GM12878 (cell line): ENCODE results near the gene GALK2. TPM values are rescaled to one million over a fixed set of nuclear protein-coding genes. Genes with fewer than 3 reads are reported as not detected.

Source experiments
- ATF7 ChIP-seq: fragments of 450-650 bp; IDR thresholded peaks from 2 replicates; pipeline ENCODE4 v1.6.1; 2016; ENCODE audit warnings: low read depth, mild to moderate bottlenecking
- CHD4 ChIP-seq: fragments of 200-600 bp; sonication (generic); IDR thresholded peaks from 2 replicates; pipeline ENCODE4 v1.6.1; 2016; ENCODE audit warnings: mild to moderate bottlenecking
- ETV6 ChIP-seq, 2 experiments: fragments of 450-650 bp in 1 of 2; IDR thresholded peaks in 1 of 2; conservative IDR thresholded peaks in 1 of 2; 2 replicates each; pipeline ENCODE4 v1.6.1; 2014; ENCODE audit warnings: antibody characterized with exemption in 1 of 2, borderline replicate concordance in 1 of 2, low read depth in 1 of 2, mild to moderate bottlenecking in 1 of 2, moderate library complexity in 1 of 2
- GABPA ChIP-seq: IDR thresholded peaks from 2 replicates; pipeline ENCODE4 v1.6.1; 2014; ENCODE audit warnings: antibody characterized with exemption, low read depth, mild to moderate bottlenecking, inconsistent platforms
- MYB ChIP-seq: fragments of 150-350 bp; IDR thresholded peaks from 2 replicates; pipeline ENCODE4 v1.6.1; 2014; ENCODE audit warnings: mild to moderate bottlenecking, low read depth, low read length, borderline replicate concordance
- NBN ChIP-seq: fragments of 450-650 bp; IDR thresholded peaks from 2 replicates; pipeline ENCODE4 v1.6.1; 2016
- POLR2AphosphoS2 ChIP-seq: IDR thresholded peaks from 2 replicates; pipeline ENCODE4 v1.6.1; 2011; ENCODE audit warnings: low read depth, mild to moderate bottlenecking, low read length, improper control_type of control experiment, moderate library complexity
- RB1 ChIP-seq: fragments of 450-650 bp; formaldehyde crosslinking; IDR thresholded peaks from 2 replicates; pipeline ENCODE4 v1.6.1; 2017; ENCODE audit warnings: mild to moderate bottlenecking, borderline replicate concordance
- RCOR1 ChIP-seq: conservative IDR thresholded peaks from 2 replicates; pipeline ENCODE4 v1.6.1; 2012; ENCODE audit warnings: low read depth, low read length, improper control_type of control experiment
- RUNX3 ChIP-seq: IDR thresholded peaks from 2 replicates; pipeline ENCODE4 v1.6.1; 2012; ENCODE audit warnings: low read length, inconsistent platforms
- SPI1 ChIP-seq: IDR thresholded peaks from 2 replicates; pipeline ENCODE4 v1.6.1; 2011; ENCODE audit warnings: low read depth, mild to moderate bottlenecking, low read length, moderate library complexity, borderline replicate concordance; ENCODE audit not compliant: insufficient read depth
- SREBF1 ChIP-seq: IDR thresholded peaks from 2 replicates; pipeline ENCODE4 v1.6.1; 2012; ENCODE audit warnings: mild to moderate bottlenecking, low read length
- SREBF2 ChIP-seq: IDR thresholded peaks from 2 replicates; pipeline ENCODE4 v1.6.1; 2012; ENCODE audit warnings: mild to moderate bottlenecking, low read length
- YBX1 ChIP-seq: fragments of 450-650 bp; IDR thresholded peaks from 2 replicates; pipeline ENCODE4 v1.6.1; 2016; ENCODE audit warnings: antibody characterized with exemption
- polyA plus RNA-seq, 11 experiments: library from polyadenylated mRNA; depleted of rRNA in 4 of 11; unstranded in 6 of 11; stranded (reverse) in 5 of 11; fragments of >200 nt; fragmentation: Nextera tagmentation in 4 of 11; fragmentation: Illumina TruSeq in 1 of 11; extraction: Ambion mirVana in 4 of 11; extraction: Trizol in 1 of 11; gene quantifications; 1 replicate in 1 of 11; 2 replicates in 10 of 11; pipeline versions ENCODE4 v1.2.1 to v1.2.3, GENCODE V29; 2011 to 2016; ENCODE audit warnings: inconsistent platforms in 2 of 11, missing spikeins in 2 of 11, low read depth in 1 of 11
- total RNA-seq, 4 experiments: library from RNA; depleted of rRNA in 3 of 4; stranded (reverse); fragments of >200 nt in 3 of 4; fragmentation: Illumina TruSeq in 1 of 4; extraction: Trizol in 1 of 4; gene quantifications; 2 replicates each; pipeline versions ENCODE4 v1.2.1 to v1.2.3, GENCODE V29; 2013 to 2021
- TF ChIP-seq, protein P1 (sequence below): fragments of 450-650 bp; IDR thresholded peaks from 2 replicates; pipeline ENCODE4 v1.6.1; 2016; ENCODE audit warnings: mild to moderate bottlenecking
- TF ChIP-seq, protein P2 (sequence below): fragments of 450-650 bp; IDR thresholded peaks from 2 replicates; pipeline ENCODE4 v1.6.1; 2017; ENCODE audit warnings: mild to moderate bottlenecking, moderate library complexity
- TF ChIP-seq, protein P3 (sequence below): fragments of 450-650 bp; IDR thresholded peaks from 2 replicates; pipeline ENCODE4 v1.6.1; 2016; ENCODE audit warnings: mild to moderate bottlenecking
- TF ChIP-seq, protein P4 (sequence below): IDR thresholded peaks from 2 replicates; pipeline ENCODE4 v1.6.1; 2011; ENCODE audit warnings: mild to moderate bottlenecking, low read depth, low read length, moderate library complexity; ENCODE audit not compliant: insufficient replicate concordance
- TF ChIP-seq, protein P5 (sequence below): fragments of 150-350 bp; IDR thresholded peaks from 2 replicates; pipeline ENCODE4 v1.6.1; 2016; ENCODE audit warnings: low read depth, low read length

GALK2 gene
- total and polyA plus RNA-seq, 10 of the 15 experiments (the other 5 are each of a cell fraction or from before 2014, with no cell fraction given), result 11.9 to 26.7 (median 15.4) TPM

DNA sequence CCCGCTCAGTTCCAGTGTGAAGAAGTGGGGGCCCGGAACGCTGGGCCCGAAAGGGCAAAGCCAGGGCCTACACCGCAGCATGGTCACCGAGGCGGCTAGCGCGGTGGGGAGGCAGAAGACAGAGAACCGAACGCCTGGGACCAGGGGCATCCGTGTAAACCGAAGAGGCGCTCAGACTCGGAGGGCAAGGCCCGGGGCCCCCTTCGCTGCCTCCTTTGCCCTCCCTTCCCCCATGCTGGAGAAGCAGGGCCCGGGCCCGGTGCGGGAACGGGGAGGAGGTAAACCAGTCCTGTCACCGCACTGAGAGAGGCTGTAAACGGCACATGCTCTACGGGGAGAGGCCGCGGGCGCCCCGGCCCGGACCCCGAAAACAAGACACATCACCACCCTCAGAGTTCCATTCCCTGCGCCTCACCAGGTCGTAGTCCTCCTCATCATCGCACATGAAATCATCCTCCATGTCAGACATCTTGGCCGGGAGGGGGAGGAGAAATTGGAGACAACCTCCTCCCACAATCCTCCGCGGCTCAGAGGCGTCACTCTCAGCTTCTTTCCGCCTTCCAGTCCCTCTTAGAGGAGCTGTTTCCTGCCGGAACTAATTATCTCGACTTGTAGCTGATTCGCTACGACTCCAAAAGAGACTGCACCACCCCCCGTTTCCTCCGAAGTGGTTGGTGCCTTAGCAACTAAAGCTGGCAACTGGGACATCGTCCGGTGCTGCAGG, 14.8 kb upstream of the GALK2 start, which contains the start of gene COPS2 (continued):
- TF ChIP-seq SREBF2 (peak; percentile 48; the same call in 1 of the 2 replicates), NBN (peak; percentile 88), CHD4 (no peak), ETV6 (conservative IDR thresholded peaks at IDR 0.05 in 1 of 2, IDR thresholded peaks at IDR 0.05 in 1 of 2; ENCODE audit: borderline replicate concordance in 1 of 2, low read depth in 1 of 2) (peak in 1 of 2 experiments; percentile 72; a peak in 2 of 4 replicates), GABPA (peak; percentile 100), ATF7 (peak; percentile 86), RCOR1 (no peak), RB1 (peak; percentile 86), SPI1 (no peak), POLR2AphosphoS2 (peak; percentile 78), MYB (no peak), SREBF1 (no peak), RUNX3 (peak; percentile 63), YBX1 (no peak)
- TF ChIP-seq, protein P1, sequence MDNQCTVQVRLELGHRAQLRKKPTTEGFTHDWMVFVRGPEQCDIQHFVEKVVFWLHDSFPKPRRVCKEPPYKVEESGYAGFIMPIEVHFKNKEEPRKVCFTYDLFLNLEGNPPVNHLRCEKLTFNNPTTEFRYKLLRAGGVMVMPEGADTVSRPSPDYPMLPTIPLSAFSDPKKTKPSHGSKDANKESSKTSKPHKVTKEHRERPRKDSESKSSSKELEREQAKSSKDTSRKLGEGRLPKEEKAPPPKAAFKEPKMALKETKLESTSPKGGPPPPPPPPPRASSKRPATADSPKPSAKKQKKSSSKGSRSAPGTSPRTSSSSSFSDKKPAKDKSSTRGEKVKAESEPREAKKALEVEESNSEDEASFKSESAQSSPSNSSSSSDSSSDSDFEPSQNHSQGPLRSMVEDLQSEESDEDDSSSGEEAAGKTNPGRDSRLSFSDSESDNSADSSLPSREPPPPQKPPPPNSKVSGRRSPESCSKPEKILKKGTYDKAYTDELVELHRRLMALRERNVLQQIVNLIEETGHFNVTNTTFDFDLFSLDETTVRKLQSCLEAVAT, result 0 out of 2 replicates have a peak, but pooled peaks have one; percentile 39
- TF ChIP-seq, protein P2, sequence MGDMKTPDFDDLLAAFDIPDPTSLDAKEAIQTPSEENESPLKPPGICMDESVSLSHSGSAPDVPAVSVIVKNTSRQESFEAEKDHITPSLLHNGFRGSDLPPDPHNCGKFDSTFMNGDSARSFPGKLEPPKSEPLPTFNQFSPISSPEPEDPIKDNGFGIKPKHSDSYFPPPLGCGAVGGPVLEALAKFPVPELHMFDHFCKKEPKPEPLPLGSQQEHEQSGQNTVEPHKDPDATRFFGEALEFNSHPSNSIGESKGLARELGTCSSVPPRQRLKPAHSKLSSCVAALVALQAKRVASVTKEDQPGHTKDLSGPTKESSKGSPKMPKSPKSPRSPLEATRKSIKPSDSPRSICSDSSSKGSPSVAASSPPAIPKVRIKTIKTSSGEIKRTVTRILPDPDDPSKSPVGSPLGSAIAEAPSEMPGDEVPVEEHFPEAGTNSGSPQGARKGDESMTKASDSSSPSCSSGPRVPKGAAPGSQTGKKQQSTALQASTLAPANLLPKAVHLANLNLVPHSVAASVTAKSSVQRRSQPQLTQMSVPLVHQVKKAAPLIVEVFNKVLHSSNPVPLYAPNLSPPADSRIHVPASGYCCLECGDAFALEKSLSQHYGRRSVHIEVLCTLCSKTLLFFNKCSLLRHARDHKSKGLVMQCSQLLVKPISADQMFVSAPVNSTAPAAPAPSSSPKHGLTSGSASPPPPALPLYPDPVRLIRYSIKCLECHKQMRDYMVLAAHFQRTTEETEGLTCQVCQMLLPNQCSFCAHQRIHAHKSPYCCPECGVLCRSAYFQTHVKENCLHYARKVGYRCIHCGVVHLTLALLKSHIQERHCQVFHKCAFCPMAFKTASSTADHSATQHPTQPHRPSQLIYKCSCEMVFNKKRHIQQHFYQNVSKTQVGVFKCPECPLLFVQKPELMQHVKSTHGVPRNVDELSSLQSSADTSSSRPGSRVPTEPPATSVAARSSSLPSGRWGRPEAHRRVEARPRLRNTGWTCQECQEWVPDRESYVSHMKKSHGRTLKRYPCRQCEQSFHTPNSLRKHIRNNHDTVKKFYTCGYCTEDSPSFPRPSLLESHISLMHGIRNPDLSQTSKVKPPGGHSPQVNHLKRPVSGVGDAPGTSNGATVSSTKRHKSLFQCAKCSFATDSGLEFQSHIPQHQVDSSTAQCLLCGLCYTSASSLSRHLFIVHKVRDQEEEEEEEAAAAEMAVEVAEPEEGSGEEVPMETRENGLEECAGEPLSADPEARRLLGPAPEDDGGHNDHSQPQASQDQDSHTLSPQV, result no peak
- TF ChIP-seq, protein P3, sequence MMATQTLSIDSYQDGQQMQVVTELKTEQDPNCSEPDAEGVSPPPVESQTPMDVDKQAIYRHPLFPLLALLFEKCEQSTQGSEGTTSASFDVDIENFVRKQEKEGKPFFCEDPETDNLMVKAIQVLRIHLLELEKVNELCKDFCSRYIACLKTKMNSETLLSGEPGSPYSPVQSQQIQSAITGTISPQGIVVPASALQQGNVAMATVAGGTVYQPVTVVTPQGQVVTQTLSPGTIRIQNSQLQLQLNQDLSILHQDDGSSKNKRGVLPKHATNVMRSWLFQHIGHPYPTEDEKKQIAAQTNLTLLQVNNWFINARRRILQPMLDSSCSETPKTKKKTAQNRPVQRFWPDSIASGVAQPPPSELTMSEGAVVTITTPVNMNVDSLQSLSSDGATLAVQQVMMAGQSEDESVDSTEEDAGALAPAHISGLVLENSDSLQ, result peak; percentile 95
- TF ChIP-seq, protein P4, sequence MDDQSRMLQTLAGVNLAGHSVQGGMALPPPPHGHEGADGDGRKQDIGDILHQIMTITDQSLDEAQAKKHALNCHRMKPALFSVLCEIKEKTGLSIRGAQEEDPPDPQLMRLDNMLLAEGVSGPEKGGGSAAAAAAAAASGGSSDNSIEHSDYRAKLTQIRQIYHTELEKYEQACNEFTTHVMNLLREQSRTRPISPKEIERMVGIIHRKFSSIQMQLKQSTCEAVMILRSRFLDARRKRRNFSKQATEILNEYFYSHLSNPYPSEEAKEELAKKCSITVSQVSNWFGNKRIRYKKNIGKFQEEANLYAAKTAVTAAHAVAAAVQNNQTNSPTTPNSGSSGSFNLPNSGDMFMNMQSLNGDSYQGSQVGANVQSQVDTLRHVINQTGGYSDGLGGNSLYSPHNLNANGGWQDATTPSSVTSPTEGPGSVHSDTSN, result peak; percentile 77
- TF ChIP-seq, protein P5, sequence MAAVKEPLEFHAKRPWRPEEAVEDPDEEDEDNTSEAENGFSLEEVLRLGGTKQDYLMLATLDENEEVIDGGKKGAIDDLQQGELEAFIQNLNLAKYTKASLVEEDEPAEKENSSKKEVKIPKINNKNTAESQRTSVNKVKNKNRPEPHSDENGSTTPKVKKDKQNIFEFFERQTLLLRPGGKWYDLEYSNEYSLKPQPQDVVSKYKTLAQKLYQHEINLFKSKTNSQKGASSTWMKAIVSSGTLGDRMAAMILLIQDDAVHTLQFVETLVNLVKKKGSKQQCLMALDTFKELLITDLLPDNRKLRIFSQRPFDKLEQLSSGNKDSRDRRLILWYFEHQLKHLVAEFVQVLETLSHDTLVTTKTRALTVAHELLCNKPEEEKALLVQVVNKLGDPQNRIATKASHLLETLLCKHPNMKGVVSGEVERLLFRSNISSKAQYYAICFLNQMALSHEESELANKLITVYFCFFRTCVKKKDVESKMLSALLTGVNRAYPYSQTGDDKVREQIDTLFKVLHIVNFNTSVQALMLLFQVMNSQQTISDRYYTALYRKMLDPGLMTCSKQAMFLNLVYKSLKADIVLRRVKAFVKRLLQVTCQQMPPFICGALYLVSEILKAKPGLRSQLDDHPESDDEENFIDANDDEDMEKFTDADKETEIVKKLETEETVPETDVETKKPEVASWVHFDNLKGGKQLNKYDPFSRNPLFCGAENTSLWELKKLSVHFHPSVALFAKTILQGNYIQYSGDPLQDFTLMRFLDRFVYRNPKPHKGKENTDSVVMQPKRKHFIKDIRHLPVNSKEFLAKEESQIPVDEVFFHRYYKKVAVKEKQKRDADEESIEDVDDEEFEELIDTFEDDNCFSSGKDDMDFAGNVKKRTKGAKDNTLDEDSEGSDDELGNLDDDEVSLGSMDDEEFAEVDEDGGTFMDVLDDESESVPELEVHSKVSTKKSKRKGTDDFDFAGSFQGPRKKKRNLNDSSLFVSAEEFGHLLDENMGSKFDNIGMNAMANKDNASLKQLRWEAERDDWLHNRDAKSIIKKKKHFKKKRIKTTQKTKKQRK, result no peak
